Measurements from ENCODE around the gene KCNT2.

KCNT2 gene

DNA sequence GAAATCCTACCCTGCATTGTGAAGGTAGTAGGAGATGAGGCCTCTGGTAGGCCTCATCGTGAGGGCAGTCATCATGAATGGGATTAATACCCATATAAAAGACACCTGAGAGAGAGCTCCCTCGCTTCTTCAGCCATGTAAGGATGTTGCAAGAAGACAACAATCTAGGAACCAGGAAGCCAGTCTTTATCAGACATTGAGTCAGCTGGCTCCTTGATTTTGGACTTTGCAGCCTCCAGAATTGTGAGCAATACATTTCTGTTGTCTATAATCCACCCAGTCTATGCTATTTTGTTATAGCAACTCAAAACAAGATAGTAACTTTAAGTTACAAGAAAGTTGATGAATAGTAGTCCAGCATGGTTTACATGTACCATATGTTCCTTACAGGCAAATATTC, 208.5 kb downstream of the KCNT2 start:
- DNase-seq (ENCODE audit: low read depth in 2 of 2) = no peak

GRCh38 chr1:196393742-196394141, 214.5 kb downstream of the KCNT2 start:
- DNase-seq (ENCODE audit: low read depth in 2 of 2) = no peak

GRCh38 chr1:196393282-196393681, 215.0 kb downstream of the KCNT2 start:
- no peak for DNase-seq (ENCODE audit: low read depth in 2 of 2)

GRCh38 chr1:196387766-196388165, 220.5 kb downstream of the KCNT2 start:
- no peak for DNase-seq (ENCODE audit: low read depth in 2 of 2)

- no peak for DNase-seq (ENCODE audit: low read depth in 2 of 2)
Observed at GRCh38 chr1:196385109-196385508, 223.1 kb downstream of the KCNT2 start.

DNA sequence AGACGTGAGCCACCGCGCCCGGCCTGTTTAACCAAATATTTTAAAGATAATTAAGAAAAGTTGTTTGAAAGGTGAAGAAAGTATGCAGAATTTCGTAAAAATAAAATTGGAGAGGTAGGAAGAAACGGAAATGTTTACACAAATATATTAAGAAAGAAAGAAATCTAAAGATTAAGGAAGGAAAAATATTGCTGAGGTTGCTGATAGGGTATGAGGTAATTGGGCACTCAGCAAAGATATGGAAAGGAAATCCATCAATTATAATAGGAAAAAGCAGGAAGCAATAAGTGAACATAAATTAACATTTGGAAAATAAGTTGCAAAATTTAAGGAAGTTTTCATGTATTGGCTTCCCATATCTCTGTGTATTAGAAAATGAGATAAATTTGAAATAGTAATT, 225.9 kb downstream of the KCNT2 start:
- DNase-seq (ENCODE audit: low read depth in 2 of 2) = no peak

DNA sequence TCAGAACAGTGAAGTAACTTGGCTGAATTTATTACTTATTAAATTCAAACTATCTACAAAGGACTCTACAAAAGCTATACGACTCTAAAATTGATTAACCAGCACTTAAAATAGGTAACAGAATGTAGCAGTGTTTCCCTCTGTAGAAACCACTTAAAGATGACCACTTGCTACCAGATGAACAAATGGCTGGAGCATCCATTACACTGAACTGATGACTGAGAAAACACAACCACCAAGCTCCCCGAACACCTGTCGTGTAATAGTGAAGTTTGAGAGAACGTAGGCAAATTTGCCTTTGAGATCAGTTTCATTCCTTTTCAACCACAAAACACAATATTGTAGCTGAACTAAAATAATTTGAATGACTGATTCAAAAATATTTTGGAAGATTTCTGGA, 226.7 kb downstream of the KCNT2 start:
- DNase-seq (ENCODE audit: low read depth in 2 of 2) = no peak

DNA sequence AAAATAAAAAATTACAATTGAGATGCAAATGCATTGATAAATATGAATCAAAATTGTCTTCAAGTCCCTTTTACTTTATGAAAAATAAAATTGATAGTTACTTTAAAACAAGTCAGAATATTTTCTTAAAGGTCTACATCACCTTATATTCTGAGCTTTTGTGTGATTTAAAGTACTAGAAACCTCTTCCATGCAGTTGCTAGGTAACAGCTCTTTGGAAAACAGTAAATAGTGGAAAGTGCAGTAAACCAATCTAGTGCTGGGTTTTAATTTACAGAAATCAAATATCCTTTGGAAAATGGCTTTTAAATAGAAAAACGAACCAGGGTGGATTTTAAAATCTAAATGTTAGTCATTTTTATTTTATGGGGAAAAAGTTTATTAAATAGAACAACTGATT, 227.9 kb downstream of the KCNT2 start:
- DNase-seq (ENCODE audit: low read depth in 2 of 2) = no peak

DNA sequence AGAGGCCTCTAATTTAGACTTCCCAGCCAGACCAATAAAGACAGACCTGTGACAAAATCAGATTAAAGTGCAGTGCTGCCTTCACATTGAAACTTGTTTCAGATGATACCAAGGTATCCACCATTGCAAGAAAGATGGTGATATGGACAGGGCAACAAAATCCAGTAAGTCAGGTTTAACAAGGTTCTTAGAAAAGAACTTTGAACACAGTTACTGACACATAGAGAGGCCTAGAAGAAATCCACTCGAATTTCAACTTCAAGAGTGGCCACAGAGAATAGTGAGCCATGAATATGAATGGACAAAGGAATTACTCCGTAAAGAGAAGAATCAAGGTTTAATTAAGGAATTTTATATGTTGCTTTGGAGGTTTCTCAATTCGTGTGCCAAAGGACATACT, 230.4 kb downstream of the KCNT2 start:
- no peak for DNase-seq (ENCODE audit: low read depth in 2 of 2)

- no peak for DNase-seq (ENCODE audit: low read depth in 2 of 2)
Observed at GRCh38 chr1:196376630-196377328, 231.5 kb downstream of the KCNT2 start.

DNA sequence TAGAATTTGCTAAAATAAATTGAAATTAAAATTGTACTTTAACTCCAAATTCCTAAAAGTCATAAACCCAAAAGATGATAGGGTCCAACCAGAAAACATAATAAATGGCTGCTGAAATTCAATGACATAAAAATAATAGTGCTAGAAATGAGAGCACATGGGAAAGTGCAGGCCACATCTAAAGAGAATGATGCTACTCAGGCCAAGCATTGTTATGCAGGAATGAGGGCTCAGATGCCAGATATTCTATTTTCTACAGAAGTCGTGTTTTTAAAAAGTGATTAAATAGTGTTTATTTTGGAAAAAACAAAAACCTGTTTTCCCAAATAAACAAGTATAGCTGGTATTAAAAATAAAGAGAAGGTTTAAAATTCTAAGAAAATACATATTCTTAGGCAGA, 234.4 kb downstream of the KCNT2 start:
- DNase-seq (ENCODE audit: low read depth in 2 of 2) = no peak

DNA sequence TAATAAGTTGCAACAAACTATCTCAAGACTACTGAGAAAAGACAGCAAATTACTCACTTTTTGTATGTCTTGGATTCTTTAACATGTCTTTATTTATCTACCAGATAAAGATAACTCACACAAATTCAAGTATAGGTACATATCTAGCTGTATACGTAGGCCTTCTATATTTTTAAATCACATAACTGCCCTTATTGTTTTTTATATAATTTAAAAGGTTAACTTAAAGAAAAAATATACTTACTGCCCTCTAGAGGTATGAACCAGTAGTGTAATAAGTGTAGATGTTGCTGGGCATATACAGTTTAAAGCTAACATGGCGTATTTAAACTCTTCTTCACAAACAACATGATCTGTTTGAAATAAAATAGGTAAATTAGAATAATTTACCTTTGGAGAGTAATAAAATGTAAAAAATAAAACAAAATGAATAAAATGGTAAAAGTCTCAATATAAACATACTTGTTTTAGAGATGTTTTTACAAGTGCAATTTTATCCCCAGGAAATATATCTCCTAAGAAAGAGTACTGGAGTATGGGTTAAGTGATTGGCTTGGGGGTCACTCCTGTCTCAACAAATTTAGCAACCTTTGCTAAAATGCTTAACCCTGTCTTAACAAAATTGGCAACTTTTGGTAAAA, 235.2 kb downstream of the KCNT2 start:
- no peak for DNase-seq (ENCODE audit: low read depth in 2 of 2)

GRCh38 chr1:196367838-196368237, 240.4 kb downstream of the KCNT2 start:
- no peak for DNase-seq (ENCODE audit: low read depth in 2 of 2)

DNA sequence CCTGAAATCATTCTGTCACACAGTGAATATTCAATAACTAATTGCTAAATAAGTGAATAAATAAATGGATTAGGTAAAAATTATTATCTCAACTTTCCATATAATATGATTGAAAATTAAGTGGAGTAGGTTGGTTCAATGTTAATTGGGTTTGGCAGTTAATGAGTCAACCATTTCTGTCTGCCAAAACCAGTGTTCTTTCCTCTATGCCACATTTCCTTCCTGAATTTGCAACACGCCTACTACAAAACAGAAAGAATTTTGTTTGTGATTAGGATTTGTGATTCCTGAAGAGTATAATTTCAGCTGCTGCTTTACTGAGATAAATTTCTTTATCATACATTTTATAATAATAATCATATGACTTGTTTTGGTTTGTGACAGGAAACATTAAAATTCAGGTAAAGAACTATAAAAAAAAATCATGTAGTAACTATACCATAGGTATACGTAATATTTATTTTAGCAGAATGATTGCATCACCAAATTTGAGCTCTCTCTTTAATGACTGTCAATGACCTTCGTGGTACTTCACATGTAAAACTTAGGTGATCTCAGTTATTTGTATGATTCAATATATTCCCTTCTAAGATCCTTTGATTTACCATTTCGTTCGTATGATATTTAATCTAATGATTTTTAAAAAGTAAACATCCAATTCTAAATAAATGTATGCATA, 241.3 kb downstream of the KCNT2 start:
- no peak for DNase-seq (ENCODE audit: low read depth in 2 of 2)

GRCh38 chr1:196361112-196361714, 247.0 kb downstream of the KCNT2 start:
- DNase-seq (ENCODE audit: low read depth in 2 of 2) = no peak

DNA sequence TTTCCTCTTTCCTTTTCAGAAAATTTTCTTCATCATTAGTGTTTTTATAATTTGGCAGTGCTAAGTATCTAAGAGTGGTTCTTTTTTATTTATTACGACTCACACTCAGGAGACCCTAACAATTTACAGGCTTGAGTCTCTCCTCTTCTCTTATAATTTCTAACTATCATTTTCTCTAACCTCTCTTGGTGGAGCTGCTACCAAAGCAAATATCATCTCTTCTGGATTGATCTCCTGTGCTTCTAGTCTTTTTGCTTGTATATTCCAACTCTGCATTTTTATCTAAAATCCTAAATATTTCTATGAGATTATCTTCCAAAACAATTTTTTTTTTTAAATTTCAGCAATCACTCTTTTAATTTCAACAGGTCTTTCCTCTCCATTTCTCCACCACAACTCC, 250.3 kb downstream of the KCNT2 start:
- DNase-seq (ENCODE audit: low read depth in 2 of 2) = no peak

DNA sequence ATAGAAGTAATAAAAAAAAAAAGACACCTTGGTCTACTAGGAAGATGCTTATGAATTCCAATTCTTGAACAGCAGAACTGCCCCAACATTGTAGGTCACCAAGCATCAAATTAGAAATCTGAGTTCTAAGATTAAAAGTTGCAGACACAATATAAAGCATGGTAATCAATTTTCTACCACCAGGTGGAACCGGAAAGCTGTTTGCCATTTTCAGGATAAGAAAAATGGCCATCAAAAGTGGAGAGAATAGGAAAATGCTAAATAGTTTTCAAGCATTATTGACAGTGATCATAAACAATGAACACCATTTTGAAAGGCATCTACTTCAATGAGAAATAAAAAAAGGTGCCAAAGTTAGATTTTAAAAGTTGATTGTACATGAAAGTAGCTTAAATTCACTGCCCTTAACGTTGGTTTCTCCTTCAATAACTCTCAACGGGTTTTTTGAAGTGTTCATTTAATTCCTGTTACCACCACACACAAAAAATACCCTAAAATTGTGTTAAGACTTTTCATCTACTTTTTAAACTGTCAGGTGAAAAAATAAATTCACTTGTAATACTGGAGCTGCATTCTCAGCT, 252.9 kb downstream of the KCNT2 start:
- no peak for DNase-seq (ENCODE audit: low read depth in 2 of 2)

GRCh38 chr1:196344453-196344852, 263.8 kb downstream of the KCNT2 start:
- no peak for DNase-seq (ENCODE audit: low read depth in 2 of 2)

DNA sequence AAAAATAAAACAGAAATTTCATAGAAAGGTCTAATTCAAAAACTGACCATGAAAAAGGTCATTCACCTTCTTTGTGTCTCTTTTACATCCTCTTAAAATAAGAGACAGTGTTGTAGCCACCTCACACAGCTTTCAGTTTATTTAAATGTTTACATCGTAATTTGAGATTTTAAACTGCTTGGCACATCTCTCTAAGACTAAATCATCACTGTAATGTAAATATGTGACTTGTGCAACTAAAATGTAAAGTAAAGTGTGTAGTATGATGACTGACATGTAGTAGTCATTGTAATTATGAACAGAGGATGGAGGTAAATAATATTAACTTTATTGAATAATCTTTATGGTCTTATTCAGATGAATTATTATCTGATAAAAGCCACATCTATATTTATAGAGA, 283.9 kb downstream of the KCNT2 start:
- no peak for DNase-seq (ENCODE audit: low read depth in 2 of 2)

GRCh38 chr1:196323869-196324268, 284.4 kb downstream of the KCNT2 start:
- DNase-seq (ENCODE audit: low read depth in 2 of 2) = no peak

GRCh38 chr1:196319301-196319700, 288.9 kb downstream of the KCNT2 start:
- DNase-seq (ENCODE audit: low read depth in 2 of 2) = no peak

Data from activated CD8-positive, alpha-beta memory T cell treated with anti-CD3 and anti-CD28 coated beads for 4 hours (primary cell).